GM18951 (cell line): ENCODE data around the gene TRIM59.

Experiments used
- POLR2A ChIP-seq: IDR thresholded peaks from 4 replicates; pipeline ENCODE4 v1.6.1; 2011; ENCODE audit warnings: mild to moderate bottlenecking; ENCODE audit not compliant: insufficient read length, insufficient read depth; ENCODE audit errors: extremely low read depth
- in situ Hi-C: fragments of 300-500 bp; cut with MboI; formaldehyde crosslinking; loops from one replicate; pipeline ENCODE4 v1.12.0; 2022; ENCODE audit warnings: low sequenced_read_pairs, mixed read lengths, inconsistent platforms; ENCODE audit not compliant: unreplicated experiment

TRIM59 gene

DNA sequence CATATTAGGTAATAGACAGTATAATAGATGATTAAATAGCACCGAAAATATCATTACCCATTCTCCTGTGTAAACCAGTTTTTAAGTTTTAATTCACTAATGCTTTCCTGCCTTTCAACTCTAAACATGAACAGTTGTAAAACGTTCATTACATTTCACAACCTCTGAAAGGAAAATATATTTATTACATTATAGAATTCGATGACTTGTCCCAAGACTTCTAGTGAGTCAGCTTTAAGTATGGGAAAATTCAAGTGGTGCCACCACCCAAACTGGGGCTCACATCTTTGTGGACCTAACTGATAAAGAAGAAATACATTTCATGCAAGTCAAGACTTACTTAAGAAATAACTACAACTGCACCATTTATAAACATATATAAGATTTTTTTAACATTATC is 2.0 kb downstream of the TRIM59 start:
- in situ Hi-C loops: no loop called here
- no peak for TF ChIP-seq POLR2A

- TF ChIP-seq POLR2A: no peak
- in situ Hi-C loops: no loop called here
Observed at GRCh38 chr3:160446522-160447056, 3.0 kb downstream of the TRIM59 start.

DNA sequence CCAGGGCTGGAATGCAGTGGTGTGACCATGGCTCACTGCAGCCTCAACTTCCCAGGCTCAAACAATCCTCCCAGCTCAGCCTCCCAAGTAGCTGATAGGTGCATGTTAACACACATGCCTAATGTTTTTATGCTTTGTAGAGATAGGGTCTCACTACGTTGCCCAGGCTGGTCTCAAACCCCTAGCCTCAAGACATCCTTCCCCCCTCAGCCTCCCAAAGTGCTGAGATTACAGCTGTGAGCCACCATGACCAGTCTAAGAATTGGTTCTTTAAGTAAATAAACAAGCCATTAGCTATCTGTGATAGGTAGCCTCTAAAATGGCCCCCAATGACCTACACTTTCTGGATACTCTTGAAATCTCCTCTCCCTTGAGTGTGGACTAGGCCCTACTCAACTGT is 3.7 kb downstream of the TRIM59 start:
- in situ Hi-C loops: no loop called here
- TF ChIP-seq POLR2A: no peak

DNA sequence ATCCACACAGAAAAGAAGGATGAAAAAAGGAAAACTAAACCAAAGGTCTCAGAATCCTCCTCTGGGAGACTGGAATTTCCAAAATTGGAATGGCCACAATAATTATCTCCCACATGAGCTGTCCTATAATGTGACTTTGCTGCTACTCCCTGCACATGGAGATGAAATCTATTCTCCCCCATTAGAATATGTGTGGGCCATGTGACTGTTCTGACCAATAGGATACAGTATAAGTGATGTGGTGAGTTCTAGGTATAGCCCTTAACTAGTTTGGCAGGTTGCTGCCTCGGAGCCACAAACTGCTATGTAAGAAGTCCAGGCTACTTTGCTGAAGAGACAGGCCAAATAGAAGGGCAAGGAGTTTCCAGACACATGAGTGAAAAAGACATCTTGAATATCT is 5.2 kb downstream of the TRIM59 start:
- TF ChIP-seq POLR2A: no peak
- in situ Hi-C loops: no loop called here

GRCh38 chr3:160440687-160441086 is 8.9 kb downstream of the TRIM59 start:
- no peak for TF ChIP-seq POLR2A
- in situ Hi-C loops: no loop called here

DNA sequence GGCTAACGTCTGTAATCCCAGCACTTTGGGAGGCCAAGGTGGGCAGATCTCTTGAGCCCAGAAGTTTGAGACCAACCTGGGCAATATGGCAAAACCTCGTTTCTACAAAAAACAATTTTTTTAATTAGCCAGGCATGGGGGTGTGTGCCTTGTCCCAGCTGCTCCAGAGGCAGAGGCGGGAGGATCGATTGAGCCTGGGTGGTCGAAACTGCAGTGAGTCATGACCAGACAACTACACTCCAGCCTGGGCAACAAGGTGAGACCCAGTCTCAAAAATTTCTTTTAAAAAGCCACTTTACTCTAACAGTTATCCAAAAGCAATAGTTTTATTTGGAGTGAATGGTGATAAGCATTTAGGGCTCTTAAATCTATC is 12.5 kb downstream of the TRIM59 start:
- in situ Hi-C loops: no loop called here
- TF ChIP-seq POLR2A: no peak

GRCh38 chr3:160435747-160436146 is 13.8 kb downstream of the TRIM59 start:
- in situ Hi-C loops: no loop called here
- TF ChIP-seq POLR2A: no peak

DNA sequence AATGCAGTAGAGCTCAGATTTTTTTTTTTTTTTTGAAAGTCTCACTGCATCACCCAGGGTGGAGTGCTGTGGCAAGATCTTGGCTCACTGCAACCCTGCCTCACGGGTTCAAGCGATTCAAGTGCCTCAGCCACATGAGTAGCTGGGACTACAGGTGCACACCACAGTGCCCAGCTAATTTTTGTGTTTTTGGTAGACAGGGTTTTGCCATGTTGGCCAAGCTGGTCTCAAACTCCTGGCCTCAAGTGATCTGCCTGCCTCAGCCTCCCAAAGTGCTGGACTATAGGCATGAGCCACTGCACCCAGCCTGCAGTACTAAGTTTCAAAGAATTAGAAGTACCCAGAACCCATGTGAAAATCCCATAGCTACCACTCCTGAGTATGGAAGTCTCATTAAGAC is 14.5 kb downstream of the TRIM59 start:
- in situ Hi-C loops: no loop called here
- TF ChIP-seq POLR2A: no peak

GRCh38 chr3:160434071-160434470 is 15.5 kb downstream of the TRIM59 start:
- no peak for TF ChIP-seq POLR2A
- in situ Hi-C loops: no loop called here

GRCh38 chr3:160427832-160428424 is 21.7 kb downstream of the TRIM59 start:
- no peak for TF ChIP-seq POLR2A
- in situ Hi-C loops: no loop called here

DNA sequence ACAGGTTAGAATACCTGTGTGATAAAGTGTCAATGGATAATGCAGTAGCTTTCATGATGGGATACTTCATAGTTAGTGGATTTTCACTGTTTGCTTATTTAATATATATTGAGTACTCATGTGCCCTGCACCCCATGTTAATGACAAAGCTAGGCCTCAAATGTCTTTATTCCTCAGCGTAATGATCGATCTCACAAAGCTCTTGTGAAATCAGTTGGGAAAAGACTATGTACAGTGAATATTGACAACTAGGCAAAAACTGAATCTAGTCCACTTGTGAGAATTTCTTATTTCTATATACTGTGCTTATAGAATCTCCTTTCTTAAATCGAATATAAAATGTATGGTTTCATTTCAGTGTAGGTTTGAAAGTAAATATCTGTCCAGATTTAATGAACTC is 32.3 kb downstream of the TRIM59 start:
- no peak for TF ChIP-seq POLR2A
- in situ Hi-C loops: no loop called here

GRCh38 chr3:160413613-160414248 is 35.9 kb downstream of the TRIM59 start:
- in situ Hi-C loops: no loop called here
- TF ChIP-seq POLR2A: no peak

DNA sequence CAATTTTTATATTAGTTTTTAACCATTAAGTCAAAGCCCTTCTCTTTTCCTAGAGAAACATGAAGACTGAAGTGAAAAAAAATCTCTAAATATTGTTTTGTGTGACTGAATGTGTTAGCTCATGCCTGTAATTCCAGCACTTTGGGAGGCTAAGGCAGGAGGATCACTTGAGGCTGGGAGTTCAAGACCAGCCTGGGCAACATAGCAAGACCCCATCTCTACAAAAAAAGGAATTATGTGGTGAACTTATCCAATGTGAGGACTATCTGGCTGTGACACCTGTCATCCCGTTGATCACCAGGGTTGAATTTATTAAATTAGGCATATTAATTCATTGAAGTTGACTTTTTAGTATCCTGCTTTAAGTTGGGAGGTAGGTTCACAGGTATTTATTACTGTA is 37.1 kb downstream of the TRIM59 start:
- in situ Hi-C loops: no loop called here
- no peak for TF ChIP-seq POLR2A

DNA sequence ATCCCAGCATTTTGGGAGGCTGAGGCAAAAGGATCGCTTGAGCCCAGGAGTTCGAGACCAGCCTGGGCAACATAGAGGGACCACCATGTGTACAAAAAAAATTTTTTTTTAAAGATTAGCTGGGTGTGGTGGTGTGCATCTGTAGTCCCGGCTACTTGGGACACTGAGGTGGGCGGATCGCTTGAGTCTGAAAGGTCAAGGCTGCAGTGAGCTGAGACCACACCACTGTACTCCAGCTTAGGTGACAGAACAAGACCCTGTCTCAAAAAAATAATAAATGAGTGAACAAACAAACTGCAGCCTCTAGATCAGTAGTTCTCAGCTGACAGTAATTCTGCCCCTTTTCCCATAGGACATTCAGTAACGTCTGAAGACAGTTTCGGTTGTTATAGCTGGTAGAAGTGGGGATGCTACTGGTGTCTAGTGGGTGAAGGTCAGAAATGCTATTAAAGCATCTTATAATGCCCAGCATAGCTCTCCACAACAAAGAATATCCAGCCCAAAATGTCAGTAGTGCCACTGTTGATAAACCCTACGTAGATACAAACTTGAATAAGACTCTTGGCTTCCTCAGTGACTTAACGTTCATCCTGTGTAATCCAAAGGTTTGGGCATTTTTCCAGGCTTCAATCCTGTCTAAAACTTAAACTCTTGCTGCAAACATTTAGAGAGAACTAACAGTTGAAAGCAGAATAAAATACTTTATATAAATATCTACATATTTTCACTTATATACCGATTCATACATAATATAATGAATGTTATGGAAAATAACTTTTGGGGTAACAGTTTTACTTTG is 39.6 kb downstream of the TRIM59 start:
- TF ChIP-seq POLR2A: no peak
- in situ Hi-C loops: no loop called here
